Inferior parietal cortex (tissue), 1 donor: ENCODE data around the gene FBLN7.

Experiments
- DNase-seq: peaks from one replicate; pipeline ENCODE4 v3.0.0-alpha.2; 2016; ENCODE audit errors: extremely low spot score

The FBLN7 gene

DNA sequence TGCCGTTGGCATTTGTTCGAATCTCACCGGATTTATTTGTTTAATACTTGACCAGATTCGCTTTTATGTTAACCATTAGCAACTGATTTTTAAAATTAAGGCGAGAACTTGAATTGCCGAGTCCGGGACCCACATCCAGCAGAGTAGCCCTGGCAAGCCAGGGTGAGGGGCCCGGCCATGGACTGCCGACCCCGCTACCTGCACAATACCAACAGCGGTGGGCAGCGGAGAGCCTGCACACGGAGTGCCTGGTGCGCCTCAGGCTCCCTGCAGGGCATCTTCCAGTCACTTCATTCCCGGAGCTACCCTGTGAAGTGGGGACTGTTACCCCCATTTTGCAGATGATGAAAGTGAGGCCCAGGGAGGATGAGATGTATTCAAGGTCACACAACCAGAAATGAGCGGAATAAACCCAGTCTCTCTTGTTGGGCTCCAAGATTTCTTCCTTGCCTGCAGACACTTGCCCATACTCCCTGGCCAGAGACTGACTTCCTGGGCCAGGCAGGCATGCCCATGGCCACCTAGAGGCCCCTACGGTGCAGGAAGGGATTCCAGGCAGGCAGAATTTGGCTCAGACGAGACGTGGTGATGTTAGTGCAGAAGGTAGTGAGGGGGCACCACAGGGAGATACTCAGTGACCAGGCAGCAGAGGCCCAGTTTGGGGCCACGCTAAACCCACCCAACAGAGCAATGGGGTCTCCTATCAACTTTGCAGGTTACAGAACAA, 2.9 kb downstream of the FBLN7 start:
- no peak for DNase-seq

DNA sequence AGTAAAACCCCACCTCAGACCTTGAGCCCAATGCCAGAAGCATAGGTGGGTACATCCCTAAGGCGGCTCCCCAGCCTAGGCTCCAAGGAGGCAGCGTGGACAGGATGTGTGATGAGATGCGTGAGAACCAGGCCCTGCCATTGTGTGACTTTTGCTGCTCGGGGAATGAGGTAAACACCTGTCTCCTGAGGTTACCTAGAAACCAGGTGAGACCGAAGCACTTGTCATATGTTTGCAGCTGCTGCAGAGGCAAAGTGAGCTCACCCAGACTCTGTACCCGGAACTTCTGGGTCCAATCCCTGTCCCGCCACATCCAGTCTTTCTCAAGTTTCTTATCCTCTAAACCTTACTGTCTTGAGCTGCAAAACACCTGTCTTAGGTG, 3.4 kb downstream of the FBLN7 start:
- DNase-seq = no peak

- DNase-seq = no peak
These were observed 4.4 kb downstream of the FBLN7 start for GRCh38 chr2:112142525-112143078.

DNA sequence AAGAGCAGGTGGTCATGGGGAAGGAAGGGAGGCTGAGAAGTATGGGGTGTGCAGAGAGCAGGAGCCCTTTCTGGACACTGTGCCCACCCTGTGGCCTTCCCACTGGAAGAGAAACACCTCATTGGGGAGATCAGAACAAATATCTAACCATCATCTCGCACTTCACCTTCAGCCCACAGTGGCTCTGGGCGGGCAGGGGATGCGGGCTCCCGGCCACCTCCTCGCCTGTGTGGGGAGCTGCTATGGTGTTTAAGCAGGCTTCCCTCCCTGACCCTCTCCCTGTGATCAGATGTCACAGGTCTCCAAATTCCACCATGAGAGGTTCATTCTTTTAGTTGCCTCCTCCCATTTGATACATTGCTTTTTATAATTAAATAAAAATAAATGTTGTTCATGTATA, 5.0 kb downstream of the FBLN7 start:
- no peak for DNase-seq

DNA sequence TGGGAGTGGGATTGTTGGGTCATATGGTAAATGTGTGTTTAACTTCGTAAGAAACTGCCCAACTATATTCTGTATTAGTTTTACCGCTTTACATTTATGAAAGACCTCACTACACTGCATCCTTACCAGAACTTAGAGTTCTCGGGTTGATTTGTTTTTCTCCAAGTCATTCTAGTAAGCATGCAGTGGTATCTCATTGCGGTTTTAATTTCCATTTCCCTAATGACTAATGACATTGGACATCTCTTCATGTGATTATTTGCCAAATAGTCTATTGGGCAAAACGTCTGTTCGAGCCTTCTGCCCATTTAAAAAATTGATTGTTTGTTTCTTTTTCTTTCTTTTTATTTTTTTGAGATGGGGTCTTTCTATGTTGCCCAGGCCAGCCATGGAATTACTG, 6.8 kb downstream of the FBLN7 start:
- no peak for DNase-seq

DNA sequence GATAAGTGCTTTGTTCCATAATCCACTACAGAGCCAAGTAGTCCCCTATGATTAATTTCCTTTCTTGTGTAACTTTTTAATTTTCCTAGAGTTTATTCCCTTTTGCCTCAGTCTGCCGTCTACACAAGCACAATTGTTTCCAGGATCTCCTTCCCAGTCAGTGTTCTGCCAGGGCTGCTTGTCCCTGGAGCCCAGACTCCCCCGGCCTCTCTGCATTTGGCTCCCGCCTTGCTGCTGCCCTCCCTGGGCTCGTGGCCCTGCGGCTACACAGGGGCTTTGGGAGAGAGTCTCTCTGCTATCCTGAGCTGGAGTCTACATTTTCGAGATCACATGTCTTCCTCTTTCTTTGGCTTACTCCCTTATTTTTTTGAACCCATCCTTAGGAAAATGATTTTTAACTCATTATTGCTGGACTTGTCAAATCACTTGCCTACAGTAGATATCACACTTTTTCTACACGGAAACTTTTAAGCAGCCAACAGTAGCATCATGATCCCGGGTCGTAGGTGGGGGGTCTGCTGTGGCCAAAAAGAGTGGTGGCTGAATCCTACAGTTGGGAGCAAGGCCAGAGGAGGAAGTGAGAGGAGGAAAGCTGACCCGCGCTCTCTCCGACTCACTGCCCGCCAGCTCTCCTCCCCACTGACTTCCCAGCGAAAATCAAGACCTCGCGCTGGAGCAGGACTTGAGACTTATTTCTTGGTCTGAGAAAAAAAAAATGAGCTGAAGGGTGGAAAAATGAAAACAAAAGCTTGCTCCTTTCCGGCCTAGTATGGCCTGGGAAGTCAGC, 9.4 kb downstream of the FBLN7 start:
- no peak for DNase-seq

DNA sequence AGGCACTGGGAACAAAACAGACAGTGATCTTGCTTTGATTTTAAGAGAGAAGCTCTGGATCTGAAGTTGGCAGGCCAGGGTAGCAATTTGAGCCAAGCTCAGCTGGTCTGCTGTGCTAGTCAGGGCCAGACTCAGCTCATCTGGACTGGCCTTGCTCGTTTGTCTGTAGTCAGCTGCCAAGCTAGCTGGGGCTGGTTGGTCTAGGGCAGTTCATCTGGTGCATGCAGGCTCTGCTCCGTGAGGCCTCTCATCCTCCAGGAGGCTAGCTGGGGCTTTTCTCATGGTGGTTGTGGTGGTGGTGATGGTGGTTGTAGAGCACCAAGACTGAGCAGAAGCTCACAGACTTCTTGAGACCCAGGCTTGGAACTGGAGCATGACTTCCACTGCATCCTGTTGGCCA, 10.3 kb downstream of the FBLN7 start:
- DNase-seq = no peak

- no peak for DNase-seq
These were observed 11.0 kb downstream of the FBLN7 start for GRCh38 chr2:112149194-112149593.

GRCh38 chr2:112149866-112150435, 11.8 kb downstream of the FBLN7 start:
- no peak for DNase-seq

- DNase-seq = no peak
These were observed 12.3 kb downstream of the FBLN7 start for GRCh38 chr2:112150447-112150846.

GRCh38 chr2:112150851-112151250, 12.7 kb downstream of the FBLN7 start:
- no peak for DNase-seq

DNA sequence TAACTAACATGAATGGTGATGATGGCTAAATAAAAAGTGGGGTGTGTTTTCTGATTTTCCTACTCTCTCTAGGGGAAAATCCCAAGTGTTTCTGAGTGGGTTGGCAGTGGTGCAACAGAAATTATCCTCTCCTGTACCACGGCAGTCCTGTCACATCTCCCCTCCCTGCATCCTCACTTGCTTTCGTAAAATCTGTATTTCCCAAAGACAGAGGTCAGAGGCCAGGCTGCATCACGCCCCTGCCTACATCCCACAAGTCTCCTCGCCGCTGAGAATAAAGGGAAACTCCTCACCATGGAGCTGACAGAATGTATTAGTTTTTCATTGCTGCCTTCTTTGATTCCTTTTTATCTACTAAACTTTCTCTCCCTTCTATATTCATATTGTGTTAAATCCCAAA, 13.1 kb downstream of the FBLN7 start:
- no peak for DNase-seq

- no peak for DNase-seq
These were observed 13.7 kb downstream of the FBLN7 start for GRCh38 chr2:112151701-112152440.

DNA sequence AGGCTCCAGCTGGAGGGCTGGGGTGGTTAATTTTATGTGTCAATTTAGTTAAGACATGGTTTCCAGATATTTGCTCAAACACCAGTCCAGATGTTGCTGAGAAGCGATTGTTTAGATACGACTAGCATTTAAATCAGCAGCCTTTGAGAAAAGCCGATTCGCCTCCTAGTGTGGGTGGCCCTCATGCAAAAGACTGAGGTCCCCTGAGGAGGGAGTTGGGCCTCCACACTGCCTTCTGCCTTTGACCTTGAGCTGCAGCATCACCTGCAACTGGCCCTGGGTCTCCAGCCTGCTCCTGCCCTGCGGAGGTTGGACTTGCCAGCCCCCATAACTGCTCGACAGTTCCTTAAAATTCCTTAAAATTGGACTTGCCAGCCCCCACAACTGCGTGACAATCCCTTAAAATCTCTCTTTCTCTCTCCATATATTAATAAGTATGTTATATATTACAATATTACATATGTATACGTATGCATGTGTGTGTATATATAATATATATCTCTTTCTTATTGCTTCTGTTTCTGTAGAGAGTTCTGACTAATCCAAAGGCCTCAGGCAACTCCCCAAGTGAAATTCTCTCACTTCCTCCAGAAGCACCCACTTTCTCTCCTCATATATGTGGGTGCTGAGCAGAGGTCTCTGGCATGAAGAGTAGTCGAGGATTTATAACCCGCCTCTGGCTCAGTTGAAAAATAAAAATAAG, 14.4 kb downstream of the FBLN7 start:
- DNase-seq = no peak

DNA sequence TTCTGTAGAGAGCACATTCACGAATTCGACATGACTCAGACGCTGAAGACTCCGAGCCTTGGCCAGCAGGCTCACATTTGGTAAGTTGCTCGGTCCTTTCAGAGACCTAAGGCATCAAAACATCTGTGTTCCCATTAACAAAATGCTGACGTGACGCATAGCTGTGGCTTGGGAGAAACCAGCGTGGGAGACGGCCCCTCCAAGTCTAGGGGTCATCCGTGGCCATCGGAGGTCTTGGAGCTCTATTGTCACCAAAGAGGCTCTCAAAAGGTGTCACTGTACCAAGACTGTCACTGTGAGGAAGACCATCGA, 14.9 kb downstream of the FBLN7 start:
- DNase-seq = no peak

GRCh38 chr2:112153501-112153900, 15.3 kb downstream of the FBLN7 start:
- no peak for DNase-seq

- DNase-seq = no peak
These were observed 16.3 kb downstream of the FBLN7 start for GRCh38 chr2:112154246-112155117.

DNA sequence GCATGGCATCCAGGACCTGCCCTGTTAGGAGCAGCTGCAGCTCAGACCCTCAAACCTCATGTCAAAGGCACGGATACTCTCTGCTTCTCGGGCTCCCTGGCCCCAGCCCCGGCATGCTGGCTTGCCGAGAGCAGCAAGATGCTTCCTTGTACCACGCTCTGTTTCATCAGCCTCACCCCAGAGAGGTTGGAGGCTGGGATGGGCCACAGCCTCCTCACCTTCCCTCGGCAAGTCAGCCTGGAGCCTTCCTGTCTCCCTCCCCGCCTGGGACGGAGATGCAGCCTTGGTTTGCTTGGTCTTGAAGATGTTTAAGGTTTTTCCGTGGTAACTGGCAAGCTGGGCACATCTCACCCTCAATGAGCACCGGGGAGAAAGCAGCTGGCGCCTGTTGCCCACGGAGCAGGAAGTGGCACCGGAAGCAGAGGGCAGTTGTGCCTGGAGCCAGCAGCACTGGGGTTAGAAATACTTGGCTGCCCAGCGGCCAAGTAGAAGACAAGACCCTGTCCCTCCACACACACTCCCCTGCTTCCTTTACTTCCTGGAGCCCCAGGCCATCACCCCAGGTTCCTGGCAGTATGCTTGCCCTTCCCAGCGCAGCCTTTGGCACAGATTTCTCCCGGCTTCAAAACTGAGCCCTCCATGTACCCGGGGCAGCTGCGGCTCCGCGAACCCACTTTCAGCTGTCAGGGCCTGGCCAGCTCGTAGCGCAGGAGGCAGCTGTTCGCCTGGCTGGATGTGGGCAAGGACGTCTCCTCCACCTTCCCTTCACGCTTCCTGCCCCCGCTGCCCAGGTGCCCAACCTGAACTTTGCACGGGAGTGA, 17.4 kb downstream of the FBLN7 start:
- DNase-seq = no peak

DNA sequence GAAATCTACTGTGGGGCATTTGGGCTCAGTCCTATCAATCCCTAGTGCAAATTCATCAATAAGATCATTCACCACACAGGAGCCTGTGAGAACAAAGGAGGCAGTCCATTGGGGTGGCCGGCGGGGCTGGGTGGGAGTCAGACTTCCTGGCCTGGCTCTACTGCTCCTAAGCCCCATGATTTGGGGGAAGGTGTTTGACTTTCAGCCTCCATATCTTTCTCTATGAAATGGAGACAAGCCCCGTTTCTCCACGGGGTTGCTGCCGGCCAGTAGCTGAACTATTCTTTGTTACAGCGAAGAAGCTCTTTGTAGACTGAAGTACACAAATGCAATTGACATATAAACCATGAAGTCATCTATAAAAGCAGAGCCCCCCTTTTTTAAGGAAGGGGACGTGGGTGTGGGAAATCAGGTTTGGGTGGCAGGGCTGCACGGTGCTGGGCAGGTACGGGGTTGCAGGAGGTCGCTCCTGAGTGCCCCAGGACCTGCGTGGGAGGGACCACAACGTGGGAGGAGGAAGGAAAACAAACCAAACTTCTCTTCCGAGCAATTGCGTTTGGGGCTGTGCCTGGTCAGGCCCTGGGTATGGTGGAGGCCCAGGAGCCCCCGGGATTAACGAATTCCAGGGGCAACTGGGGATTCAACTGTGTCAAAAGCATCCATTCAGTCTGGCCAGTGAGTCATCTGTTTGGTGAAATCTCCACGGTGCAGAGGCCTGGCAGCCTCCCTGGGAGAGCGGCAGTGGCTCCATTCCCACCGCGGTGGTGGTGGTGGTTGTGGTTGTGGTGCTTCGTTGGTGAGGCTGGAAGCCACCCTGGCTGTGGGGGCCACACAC, 18.2 kb downstream of the FBLN7 start:
- DNase-seq = no peak
